Suppressor macrophage (primary cell): ENCODE results near the gene KCNE5.
A peak's percentile ranks its signal among the peaks of the same experiment; 100 is the strongest.
"Not testable (repeated sequence)": the region's sequence is repeated elsewhere in the genome, so short reads cannot be mapped to it uniquely, and the experiment has no call there.

Experiments used
- DNase-seq, 4 experiments: peaks; one replicate each; pipeline ENCODE4 v3.0.0-alpha.2; 2020 to 2022
- total RNA-seq, 17 experiments: gene quantifications; one replicate each; lab custom pipeline; 2026; ENCODE audit warnings: mixed read lengths in 6 of 17, inconsistent platforms in 3 of 17; lab: John Stamatoyannopoulos, UW

Gene KCNE5
- 0 to 0.67 (median 0.22) reads per million in 17 experiments for total RNA-seq

GRCh38 chrX:109624641-109625616, at the start of gene KCNE5:
Gene KCNE5, minus strand, starts transcription at chrX:109625172. Its CDS starts 152 bp downstream, at chrX:109625020.
- peak in 2 of 4 experiments; percentile 27 to 38 for DNase-seq

DNA sequence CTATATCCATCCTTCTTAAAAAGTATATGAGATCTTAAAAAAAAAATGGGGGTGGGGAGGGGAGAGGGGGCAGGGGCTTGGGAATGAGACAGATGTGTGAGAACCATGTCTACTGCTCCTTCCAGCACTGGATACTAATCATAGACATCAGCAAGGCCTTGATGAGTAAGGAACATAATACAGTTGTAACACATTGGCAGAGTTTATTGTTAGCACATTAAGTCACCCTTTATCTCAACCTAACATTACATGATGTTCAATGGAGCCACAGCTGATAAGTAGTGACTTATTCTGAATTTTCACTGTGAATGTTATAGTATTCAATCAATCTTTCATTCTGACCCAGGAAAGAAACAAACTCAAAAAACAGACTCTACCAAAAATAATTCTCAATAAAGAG, 47.3 kb upstream of the KCNE5 start:
- DNase-seq, result no peak

DNA sequence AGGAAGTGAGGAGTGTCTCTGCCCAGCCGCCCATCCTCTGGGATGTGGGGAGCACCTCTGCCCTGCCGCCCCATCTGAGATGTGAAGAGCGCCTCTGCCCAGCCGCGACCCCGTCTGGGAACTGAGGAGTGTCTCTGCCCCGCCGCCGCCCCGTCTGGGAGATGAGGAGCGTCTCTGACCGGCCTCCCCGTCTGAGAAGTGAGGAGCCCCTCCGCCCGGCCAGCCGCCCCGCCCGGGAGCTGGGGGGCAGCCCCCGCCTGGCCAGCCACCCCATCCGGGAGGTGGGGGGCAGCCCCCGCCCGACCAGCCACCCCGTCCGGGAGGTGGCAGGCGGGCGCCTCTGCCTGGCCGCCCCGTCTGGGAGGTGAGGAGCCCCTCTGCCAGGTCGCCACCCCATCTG, 46.2 kb upstream of the KCNE5 start:
- DNase-seq, result not testable (repeated sequence)

DNA sequence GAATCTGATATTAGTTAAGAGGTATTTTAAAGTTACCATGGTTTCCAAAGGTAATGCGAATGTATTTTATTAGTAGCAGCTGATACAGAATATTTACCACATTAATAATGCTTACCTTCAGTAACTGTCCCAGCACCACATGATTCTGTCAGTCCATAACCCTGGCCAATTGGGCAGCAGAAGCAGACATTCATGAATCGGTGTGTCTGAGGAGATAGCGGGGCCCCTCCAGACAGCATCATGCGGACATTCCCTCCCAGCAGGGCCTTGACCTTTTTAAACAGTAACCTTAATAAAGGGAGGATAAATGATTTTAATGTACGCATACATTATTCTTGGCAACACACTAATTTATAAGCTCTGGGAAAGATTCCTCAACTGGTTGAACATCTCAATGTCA, 43.0 kb upstream of the KCNE5 start:
- no peak for DNase-seq

DNA sequence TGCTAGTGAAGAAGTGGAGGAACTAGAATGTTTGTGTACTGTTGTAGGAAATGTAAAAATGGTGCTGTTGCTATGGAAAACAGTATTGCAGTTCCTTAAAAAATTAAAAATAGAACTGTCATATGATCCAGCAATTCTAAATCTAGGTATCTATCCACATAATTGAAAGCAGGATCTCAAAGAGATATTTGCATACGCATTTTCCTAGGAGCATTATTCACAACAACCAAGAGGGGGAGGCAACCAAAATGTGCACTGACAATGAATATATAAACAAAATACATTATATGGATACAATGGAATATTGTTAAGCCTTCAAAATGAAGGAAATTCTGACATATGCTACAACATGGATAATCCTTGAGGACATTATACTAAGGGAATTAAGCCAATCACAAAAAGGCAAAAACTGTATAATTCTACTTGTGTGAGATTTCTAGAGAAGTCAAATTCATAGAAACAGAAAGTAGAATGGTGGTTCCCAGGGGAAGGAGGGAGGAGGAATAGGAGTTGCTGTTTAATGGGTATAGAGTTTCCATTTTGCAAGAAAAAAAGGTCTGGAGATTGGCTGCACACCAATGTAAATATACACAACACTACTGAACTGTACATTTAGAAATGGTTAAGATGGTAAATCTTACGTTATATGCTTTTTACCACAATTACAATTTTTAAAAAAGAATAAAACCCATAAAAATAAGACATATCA, 35.6 kb upstream of the KCNE5 start:
- DNase-seq, result peak in 2 of 4 experiments; percentile 12 to 25

DNA sequence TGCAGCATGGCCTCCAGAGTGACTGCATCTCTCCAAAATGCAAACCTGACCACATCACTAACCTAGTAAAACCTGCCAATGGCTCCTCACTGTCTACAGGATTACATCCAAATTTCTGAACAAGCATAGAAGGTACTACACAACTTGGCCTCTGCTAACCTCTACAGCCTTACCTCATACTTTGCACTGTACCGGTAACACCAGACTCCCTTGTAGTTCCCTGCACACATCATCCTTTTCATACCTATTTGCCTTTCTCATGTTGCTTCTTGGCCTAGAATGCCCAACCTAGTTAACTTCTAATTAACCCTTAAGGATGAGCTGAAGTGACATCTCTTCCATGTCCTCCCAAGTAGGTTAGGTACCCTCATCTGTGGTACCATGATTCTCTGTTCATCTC, 33.4 kb upstream of the KCNE5 start:
- DNase-seq, result no peak

DNA sequence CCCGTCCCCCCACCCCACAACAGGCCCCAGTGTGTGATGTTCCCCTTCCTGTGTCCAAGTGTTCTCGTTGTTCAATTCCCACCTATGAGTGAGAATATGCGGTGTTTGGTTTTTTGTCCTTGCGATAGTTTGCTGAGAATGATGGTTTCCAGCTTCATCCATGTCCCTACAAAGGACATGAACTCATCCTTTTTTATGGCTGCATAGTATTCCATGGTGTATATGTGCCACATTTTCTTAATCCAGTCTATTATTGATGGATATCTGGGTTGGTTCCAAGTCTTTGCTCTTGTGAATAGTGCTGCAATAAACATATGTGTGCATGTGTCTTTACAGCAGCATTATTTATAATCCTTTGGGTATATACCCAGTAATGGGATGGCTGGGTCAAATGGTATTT, 32.4 kb upstream of the KCNE5 start:
- DNase-seq, result not testable (repeated sequence)

DNA sequence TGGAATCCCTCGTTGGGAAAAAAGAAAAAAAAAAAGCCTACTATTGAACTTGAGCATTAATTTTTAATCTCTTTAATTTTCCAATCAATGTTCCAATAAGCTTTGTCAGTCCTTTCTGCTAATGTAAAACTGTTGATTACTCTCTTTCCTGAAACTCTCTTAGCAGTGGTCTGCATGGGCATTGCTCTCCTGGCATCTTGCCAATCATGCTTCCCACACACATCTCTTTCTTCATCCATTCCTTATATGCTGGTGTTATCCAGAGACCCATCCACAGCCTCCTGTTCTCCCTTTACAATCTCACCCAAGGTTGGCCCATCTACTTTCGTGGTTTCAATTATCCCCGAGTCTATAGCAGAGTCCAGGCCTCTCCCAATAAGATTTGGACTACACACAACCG, 31.8 kb upstream of the KCNE5 start:
- no peak for DNase-seq

DNA sequence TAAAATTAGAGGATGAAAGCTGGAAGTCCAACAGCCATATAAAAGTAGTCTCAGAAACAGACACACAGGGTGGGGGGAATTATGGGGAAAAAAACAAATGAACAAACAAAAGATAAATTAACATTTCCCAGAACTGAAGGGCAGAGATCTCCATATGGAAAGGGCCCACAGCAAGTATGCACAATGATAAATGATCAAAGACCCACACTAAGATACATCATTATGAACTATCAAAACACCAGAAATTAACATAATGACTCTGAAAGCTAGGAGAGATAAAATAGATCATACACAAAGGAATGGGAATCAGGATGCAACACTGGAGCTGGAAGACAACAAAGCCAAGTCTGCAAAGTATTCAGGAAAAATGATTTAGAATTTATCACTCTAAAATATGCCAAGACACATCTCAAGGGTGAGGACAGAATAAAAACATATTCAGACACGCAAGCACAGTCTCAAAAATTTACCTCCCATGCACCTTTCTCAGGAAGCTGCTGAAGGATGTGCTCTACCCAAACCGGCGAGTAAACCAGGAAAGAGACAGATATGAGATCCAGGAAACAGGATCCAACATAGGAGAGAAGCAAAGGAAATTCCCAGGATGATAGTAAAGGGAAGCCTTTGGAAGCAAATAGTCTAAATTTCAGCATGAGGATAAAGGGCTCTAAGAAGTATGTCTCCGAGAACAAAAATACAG, 30.7 kb upstream of the KCNE5 start:
- no peak for DNase-seq

GRCh38 chrX:109654516-109655109, 29.6 kb upstream of the KCNE5 start:
- no peak for DNase-seq

DNA sequence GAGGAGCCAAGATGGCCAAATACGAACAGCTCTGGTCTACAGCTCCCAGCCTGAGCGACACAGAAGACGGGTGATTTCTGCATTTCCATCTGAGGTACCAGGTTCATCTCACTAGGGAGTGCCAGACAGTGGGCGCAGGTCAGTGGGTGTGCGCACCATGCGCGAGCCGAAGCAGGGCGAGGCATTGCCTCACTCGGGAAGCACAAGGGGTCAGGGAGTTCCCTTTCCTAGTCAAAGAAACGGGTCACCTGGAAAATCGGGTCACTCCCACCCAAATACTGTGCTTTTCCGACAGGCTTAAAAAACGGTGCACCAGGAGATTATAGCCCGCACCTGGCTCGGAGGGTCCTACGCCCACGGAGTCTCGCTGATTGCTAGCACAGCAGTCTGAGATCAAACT, 19.7 kb upstream of the KCNE5 start:
- DNase-seq, result not testable (repeated sequence)

DNA sequence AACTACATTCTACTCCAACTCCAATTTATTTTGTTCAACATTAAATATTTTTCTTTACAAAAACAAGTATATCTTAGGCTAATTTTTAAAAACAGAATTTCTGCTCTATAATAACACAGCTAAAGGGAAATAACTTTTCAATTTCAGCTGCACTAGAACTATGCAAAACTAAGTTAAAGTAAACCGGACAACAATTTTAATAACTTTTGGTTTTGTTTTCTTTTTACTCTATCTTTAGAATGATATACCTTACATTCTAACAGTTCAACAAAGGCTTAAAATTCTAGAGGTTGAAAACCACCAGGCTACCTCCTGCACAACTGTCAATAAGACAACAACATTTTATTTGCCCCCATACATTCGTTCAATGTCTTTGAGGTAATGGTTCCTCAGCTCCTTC, 18.7 kb upstream of the KCNE5 start:
- no peak for DNase-seq

DNA sequence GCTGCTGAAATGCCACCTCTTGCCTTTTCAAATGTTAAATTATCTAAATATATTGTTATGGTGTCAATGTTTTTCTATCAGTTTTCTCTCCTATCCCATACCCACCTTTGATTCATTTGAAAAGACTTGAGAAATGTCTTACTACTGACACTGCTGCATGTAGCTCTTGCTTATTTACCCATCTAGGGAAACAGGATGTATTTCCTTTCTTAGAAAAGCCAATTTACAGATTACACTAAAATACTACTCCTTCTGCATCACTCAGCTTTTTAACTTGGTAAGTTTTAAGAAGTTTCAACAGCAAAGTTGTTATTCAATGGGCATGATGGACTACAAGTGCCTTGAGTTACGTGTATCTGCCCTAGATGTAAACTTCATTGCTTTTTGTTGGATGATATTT, 13.2 kb upstream of the KCNE5 start:
- DNase-seq, result no peak

DNA sequence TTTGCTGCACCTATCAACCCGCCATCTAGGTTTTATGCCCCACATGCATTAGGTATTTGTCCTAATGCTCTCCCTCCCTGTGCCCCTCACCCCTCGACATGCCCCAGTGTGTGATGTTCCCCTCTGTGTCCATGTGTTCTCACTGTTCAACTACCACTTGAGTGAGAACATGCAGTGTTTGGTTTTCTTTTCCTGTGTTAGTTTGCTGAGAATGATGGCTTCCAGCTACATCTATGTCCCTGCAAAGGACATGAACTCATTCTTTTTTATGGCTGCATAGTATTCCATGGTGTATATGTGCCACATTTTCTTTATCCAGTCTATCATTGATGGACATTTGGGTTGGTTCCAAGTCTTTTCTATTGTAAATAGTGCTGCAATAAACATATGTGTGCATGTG, 12.5 kb upstream of the KCNE5 start:
- not testable (repeated sequence) for DNase-seq

DNA sequence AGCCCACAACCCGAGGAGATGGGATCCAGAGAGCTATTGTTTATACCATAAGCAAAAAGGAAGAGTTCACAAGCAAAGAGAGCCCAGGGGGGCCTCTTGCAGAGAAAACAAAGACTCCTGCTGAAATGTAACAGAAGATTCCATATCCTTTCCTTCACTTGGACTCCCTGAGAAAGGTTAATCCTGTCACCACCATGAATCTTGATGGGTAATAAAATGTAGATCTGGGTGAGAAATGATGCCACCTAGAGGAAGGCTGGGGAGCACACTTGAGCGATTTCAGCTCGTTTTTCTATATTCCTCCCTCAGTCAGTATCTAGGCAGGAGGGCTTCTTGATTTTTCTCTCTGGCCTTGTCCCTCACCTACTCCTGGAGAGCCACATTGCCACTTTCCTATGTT, 10.2 kb upstream of the KCNE5 start:
- peak in 3 of 4 experiments; percentile 4 to 33 (median 15) for DNase-seq

- DNase-seq, result peak in 3 of 4 experiments; percentile 10 to 35 (median 27)
Observed at GRCh38 chrX:109632906-109633504, 8.0 kb upstream of the KCNE5 start.

GRCh38 chrX:109629310-109629709, 4.3 kb upstream of the KCNE5 start:
- no peak for DNase-seq

DNA sequence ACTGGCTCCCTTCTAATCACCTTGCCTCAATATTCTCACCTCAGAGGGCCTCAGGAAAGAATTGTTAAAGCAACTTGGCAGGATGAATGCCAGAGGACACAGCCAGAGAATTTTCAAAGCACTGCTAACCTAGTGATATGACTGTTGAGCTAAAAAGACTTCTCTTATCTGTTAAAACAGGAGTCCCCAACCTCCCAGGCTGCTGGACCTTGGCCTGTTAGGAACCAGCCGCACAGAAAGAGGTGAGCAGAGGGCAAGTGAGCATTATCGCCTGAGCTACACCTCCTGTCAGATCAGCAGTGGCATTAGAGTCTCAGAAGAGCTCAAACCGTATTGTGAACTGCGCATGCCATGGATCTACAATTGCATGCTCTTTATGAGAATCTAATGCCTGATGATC, 1.7 kb upstream of the KCNE5 start:
- DNase-seq, result no peak

GRCh38 chrX:109623997-109624396, 975 bp downstream of the KCNE5 start:
- no peak for DNase-seq

- DNase-seq, result peak in 1 of 4 experiments; percentile 4
Observed at GRCh38 chrX:109622270-109622669, 2.7 kb downstream of the KCNE5 start.

DNA sequence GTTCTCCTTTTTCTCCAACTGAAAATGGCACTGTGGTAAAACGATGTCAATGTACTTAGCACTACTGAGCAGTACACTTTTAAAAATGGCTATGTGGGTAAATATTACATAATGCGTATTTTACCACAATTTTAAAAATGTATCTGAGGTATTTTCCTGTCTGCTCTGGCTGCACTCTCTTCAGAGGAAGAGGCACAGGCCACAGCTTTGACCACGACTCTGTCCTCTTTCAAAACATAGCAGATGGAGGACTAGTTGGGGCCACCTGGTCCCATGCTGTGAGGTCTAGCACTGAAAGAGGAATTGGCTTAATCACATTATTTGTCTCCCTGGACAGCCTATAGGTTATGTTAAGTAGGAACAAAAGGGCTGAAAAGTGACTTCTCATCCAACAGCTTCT, 5.2 kb downstream of the KCNE5 start:
- DNase-seq, result no peak

DNA sequence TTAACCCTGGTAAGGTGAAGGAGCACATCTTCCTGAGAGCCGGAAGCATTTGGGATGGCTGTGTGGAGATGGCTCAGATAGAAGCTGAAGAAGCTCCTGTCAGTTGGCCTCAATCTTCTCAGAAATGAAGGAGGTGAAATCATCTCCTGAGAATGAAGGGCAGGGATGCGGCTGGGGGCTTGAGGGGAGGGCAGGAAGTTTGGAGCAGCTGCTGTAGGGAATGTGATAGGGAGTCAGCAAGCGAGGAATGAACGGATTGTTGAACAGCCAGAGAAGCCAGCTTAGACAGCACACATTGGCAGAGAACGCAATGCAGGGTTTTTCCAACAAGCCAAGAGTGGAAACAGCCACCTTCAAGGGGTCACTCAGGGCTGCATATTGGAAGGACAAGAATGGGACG, 10.0 kb downstream of the KCNE5 start:
- no peak for DNase-seq
